GM18507 (cell line): ENCODE measurements around the gene CALHM3.

ENCODE experiments used
- DNase-seq: peaks from one replicate; pipeline ENCODE4 v3.0.0; 2011; ENCODE audit warnings: low read depth; ENCODE audit not compliant: insufficient read length; ENCODE audit errors: extremely low spot score
- FAIRE-seq: peaks from 2 replicates; lab custom pipeline; 2011; peaks lifted over from hg19 to GRCh38; lab: Jason Lieb, UNC

The CALHM3 gene

DNA sequence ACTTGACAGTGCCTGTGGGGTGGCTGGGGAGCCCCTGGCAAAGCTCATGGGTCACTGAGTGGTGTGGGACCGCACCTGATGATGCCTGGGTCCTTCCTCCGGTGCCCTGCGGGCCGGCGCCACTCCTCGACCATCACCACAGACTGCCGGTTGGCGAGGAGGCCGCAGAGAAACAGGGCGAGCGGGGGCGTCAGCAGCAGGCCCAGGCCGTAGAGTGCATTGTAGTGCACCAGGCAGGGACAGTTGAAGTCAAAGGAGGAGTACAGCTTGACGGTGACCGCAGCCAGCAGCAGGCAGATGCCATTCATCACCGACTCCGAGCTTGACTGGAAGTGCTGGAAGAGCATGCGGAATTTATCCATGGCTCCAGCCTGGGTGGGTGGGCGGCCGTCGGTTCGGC, 369 bp downstream of the CALHM3 start:
- DNase-seq (no peak), FAIRE-seq (no peak)

- DNase-seq, result no peak
- peak; percentile 59 for FAIRE-seq
Observed at GRCh38 chr10:103476046-103476768, 2.8 kb downstream of the CALHM3 start.

DNA sequence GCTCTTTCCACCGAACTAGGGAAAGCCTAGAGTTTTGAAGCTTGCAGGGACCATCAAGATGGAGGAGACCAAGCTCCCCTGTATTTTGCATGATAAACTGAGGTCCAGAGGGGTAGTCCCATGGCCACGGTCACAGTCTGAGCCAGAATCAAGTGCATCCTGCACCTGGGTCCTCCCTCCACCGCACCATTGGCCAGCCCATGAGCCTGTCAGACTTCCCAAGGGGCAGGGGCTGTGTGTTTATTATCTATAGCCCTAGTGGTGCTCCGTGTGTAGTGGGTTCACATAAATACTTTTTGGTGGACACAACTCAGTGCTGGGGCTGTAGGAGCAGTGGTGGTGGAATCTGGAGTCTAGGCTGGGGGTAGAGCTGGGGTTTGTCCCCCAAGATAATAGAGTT, 3.6 kb downstream of the CALHM3 start:
- no peak for FAIRE-seq

GRCh38 chr10:103474077-103474476, 5.0 kb downstream of the CALHM3 start:
- no peak for DNase-seq
- FAIRE-seq, result no peak

More for the DNA sequence above, 3.6 kb downstream of the CALHM3 start:
- no peak for DNase-seq

- FAIRE-seq, result no peak
- DNase-seq, result no peak
Observed at GRCh38 chr10:103473261-103473671, 5.8 kb downstream of the CALHM3 start.

DNA sequence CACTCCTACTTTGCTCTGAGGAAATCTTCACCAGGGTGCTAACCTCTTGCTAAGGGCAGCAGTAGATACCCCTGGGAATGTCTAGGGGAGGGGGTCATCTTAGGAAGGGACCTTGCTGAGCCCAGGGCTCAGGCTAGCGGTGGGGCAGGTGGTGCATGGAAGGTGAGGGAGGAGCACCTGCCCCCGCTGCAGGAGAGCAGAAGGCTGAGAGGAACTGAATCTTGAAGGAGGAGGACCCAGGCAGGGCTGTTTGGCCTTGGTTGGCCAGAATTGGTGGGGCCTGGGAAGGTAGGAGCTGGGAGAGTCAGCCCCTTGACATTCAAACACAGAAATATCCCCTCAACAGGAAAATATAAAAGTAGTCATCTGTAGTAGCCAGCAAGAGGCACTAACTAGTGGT, 7.0 kb downstream of the CALHM3 start:
- DNase-seq (no peak), FAIRE-seq (peak; percentile 87)

DNA sequence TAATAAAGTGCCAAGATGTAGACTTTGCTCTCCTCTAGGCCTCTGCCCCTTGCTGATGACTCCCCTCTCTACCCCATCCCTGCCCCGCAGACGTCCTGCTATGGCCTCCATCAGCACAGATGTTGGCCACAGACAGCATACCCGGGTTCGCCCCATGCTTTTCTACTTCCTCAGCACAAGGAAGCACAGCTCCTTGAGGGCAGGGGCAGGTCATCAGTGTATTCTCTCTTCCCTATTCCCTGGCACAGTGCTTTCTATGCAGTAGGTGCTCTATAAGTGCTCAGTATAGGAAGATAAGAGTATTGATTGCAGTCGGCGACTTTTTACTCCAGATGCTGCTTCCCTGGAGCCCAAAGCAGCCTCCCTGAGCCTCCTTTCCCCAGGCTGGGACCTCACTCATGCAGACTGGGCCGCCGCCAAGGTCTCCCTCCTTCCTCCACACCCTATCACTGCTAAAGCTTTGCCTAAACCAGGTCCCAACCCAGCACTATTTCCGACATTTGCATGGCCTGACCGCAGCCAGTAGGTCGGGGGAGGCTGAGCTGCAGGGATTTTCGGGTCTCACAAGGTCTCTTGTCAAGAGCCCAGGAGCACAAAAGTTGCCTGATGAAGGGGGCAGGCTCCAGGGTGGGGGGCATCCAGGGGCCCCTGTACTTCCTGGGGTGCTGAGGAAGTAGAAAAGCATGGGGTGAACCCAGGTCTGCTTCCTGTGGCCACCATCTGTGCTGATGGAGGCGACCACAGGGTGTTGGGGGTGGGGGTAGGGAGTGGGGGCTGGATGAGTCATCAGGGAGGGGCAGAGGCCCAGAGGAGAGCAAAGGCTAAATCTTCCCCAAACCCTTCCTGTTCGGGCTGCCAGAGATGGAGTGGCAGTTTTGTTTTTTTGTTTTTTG, 8.0 kb downstream of the CALHM3 start:
- FAIRE-seq (peak; percentile 99), DNase-seq (peak; percentile 76)

DNA sequence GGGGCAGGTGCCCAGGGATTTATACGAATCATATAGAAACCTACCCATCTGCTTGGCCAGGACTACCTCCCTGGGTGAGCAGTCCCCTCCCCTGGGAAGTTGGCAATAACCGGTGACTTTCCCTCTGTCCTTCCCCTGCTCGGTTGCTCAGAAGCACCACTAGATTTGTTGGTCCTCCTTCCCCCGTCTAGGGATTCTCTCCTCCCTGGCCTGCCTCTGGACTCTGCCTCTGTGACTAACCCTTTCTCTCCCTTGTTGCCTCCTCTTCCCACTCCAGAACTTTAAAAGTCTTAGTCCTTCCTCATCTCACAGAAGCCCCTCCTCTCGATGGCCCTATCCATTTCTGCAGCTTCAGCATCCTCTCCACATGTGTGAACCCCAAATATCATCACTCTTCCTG, 9.8 kb downstream of the CALHM3 start:
- DNase-seq (no peak), FAIRE-seq (peak; percentile 48)

GRCh38 chr10:103467406-103467805, 11.6 kb downstream of the CALHM3 start:
- DNase-seq, result no peak

GRCh38 chr10:103466734-103467133, 12.3 kb downstream of the CALHM3 start:
- DNase-seq (no peak), FAIRE-seq (peak; percentile 56)

More at GRCh38 chr10:103467406-103467805, 11.6 kb downstream of the CALHM3 start:
- FAIRE-seq, result peak; percentile 94

- DNase-seq (no peak), FAIRE-seq (peak; percentile 64)
Observed at GRCh38 chr10:103465411-103466179, 13.4 kb downstream of the CALHM3 start.

DNA sequence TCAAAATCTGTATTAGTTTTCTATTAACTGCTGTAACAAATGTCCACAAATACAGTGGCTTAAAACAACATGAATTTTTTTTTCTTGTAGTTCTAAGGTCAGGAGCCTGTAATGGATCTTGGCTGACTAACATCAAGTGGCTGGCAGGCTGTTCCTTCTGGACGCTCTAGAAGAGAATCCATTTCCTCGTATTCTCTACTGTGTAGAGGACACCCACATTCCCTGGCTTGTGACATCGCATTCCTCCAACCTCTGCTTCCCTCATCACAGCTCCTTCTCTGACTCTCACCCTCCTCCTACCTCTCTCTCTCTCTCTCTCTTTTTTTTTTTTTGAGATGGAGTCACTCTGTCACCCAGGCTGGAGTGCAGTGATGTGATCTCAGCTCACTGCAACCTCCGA, 15.5 kb downstream of the CALHM3 start:
- no peak for FAIRE-seq
- DNase-seq, result no peak

DNA sequence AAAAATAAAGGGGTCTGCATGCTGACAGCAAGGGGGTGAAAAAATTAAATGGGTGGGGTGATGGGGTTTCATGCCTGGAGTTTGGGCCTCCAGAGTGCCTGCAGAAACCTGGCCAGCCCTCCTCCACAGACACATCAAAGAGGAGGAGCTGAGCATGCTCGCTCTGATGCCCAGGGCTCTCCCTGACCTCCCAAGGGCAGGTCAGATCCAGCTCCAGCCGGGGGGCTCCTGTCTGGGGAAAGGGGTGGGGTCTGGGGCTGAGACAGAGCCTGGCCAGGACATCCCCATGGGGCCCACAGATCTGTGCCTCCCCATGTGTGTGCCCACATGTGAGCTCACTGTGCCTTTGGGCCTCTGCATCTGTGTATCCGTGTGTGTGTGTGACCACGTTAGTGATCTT, 19.4 kb downstream of the CALHM3 start:
- DNase-seq (no peak), FAIRE-seq (no peak)

DNA sequence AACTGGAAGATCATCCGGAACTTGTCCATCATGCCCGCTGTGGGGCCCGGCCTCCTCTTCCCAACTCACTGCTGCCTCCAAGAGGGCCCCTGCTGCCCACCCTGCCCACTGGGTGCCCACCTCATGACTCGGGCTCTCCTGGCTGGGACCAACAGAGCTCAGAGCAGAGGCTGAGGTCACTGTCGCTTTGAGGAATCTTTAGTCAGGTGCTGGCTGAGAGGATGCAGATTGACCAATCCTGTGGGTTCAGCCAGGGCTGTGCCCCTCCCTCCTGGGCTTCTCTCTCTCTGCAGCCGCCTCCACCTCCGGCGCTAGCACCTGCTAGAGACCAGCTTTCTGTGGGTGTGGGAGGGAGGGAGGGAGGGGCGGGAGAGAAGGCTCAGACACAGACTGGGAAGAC, 20.3 kb downstream of the CALHM3 start, which contains the start of gene CALHM1:
Gene CALHM1, minus strand, starts transcription at position 181 of the 400 bp plus-strand sequence. Its CDS starts 149 bp downstream, at position 32.
- peak; percentile 82 for FAIRE-seq

DNA sequence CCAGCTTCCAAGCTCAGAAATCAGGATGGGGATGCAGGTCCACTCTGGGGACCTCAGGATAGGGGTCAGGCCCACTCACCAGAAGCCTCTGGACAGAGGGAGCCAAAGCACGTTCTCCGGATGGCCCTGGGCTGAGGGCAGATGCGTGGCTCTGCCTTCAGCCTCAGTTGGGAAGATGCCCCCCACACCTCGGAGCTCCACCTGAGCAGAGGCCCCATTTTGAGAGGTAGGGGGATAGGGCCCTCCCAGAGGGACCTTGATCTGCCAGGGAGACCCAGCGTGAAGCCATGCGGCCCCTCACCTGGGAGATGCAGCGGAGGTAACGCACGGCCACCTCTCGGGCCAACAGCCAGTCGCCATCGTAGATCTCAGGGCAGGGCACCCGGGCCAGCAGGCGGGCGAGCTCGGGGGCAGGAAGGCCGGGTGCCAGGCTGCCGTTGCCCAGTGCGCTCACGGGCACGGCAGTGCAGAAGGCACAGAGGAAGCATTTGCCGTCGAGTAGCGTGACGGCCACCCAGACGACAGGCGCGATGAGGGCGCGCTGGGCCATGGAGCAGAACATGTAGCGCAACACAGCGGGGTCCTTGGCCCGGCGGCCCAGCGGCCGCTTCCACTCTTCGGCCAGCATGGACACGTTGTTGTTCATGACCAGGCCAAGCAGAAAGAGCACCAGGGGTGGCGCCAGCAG, 21.0 kb downstream of the CALHM3 start:
- FAIRE-seq (no peak), DNase-seq (no peak)

More for the DNA sequence above, 20.3 kb downstream of the CALHM3 start, which contains the start of gene CALHM1:
- DNase-seq, result no peak

DNA sequence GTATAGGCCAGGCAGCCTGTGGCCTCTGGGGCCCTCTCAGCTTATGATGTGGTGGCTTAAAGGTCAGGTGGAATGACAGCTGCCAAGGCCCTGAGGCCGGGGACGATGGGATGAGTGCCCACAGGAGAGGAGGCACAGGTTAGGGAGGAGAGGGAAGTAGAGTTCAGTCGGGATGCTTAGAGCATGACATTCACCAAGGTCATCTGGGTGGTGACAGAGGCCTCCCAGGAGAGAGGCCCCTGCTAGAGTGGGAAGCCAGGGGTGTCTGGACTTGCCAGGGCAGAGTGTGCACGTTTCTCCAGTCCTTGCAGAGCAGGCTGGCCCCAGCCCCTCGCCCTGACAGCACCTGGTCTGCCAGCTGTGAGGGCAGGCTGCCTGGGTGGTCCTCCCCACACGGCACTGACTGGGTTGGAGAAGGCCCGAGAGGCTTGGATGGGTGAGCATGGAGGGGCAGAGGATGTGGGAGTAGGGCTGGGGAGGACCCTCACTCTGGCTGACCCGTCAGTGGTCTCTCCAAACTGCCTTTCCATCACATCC, 21.8 kb downstream of the CALHM3 start:
- FAIRE-seq (no peak), DNase-seq (no peak)

DNA sequence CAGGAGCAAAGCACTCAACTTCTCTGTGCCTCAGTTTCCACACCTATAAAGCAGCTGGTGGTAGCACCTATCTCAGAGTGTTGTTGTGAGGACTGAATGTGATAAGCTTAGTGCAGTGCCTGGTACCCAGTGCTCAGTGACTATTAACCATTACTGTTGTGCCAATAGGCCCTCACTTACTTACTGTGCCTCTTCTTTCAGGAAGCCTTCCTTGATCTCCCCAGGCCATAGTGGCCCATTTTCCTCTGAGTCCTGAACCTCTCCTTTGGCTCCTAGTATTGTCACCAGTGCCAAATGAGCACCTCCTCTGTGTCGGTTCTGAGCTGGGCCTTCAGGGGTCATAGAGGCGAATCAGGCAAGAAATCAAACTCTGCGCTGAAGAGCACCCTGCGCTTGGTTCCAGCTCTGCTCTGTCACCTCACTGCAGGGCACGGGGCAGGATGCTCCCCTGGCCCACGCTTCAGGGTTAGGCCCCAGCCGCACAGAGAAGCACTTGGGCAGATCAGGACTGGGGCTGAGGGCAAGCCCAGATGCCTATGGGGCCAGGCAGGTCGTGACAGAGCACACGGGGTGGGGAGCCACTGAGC, 22.9 kb downstream of the CALHM3 start:
- no peak for FAIRE-seq
- DNase-seq, result no peak

GRCh38 chr10:103455235-103455634, 23.8 kb downstream of the CALHM3 start:
- FAIRE-seq (no peak), DNase-seq (no peak)

GRCh38 chr10:103454026-103454425, 25.0 kb downstream of the CALHM3 start:
- DNase-seq (no peak), FAIRE-seq (no peak)
